Stimulated activated CD4-positive, alpha-beta T cell treated with anti-CD3 and anti-CD28 coated beads, Interleukin-4, amount 100 ng/mL, for 4 hours (primary cell): ENCODE results near the gene MYH9.
"Not testable (repeated sequence)": the region's sequence is repeated elsewhere in the genome, so short reads cannot be mapped to it uniquely, and the experiment has no call there.

Experiments used
- DNase-seq, 2 experiments: peaks; one replicate each; pipeline ENCODE4 v3.0.0-alpha.2; 2020

The MYH9 gene

DNA sequence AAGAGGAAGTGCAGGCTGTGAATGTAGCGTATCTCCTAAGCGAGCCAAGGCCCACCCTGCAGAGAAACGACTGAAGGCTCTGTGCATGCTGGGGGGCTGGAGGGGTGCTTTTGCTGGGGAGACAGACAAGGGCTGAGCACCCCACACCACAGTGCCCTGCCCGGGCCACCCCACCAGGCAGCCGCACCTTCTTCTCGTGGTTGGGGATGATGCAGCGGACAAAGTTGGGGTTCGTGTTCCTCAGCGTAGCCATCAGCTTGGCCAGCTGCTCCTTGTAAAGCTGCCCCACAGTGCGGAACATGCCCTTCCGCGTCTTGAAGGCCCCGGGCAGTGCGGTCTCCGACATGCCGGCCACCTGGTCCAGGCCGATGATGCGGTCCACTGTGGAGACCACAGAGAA lies 81.5 kb downstream of the MYH9 start:
- DNase-seq = no peak

DNA sequence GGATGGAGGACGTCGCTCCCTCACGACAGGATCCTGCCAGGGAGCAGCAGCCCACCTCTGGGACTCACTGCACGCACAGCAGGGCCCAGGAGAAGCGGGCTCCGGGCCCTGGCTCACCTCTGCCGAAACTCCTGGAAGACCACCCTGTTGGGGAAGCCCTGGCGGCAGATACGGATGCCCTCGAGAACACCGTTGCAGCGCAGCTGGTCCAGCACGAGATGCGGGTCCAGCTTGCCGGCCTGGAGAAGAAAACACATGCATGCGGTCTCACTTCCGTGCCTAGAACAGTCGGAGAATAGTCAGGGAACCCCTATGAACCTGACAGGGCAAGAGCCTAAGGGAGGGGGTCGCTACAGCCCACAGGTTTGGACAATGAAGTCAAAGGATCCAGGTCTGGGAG lies 82.0 kb downstream of the MYH9 start:
- DNase-seq = no peak

DNA sequence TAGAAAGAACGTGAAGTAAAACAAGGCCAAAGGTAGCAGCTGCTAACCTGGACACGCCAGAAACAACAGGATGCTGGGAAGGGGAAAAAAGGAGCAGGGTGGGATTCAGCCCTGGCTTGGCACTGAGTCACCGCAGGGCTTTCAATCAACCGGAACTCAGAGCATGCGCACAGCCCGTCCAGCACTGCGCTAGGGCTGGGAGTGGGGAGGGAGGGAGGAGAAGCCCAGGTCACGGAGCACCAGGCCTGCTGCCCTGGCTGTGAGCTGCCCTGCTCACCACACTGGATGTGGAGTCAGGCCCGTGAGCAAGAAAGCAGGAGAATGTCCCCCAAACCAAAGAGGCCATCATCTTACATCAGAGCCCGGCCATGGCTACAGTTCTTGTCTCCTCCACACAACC lies 83.3 kb downstream of the MYH9 start:
- DNase-seq = no peak

DNA sequence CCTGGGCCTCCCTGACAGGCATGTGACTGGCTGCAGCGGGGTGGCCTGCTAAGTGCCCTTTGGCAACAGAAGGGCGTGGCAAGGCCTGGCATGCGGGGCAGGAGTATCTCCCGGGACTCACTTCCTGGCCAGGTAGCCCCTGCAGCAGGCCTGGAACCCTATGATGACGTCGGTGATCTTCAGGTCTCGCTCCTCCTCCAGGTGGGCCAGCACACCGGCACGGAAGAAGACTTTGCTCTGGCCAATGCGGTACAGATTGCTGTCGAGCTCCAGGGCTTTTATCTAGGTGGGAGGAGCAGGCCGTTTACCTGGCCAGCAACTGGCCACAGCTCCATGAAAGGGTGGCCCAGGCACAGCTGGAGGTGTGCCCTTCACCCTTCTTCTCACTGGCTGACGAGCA lies 83.9 kb downstream of the MYH9 start:
- no peak for DNase-seq

DNA sequence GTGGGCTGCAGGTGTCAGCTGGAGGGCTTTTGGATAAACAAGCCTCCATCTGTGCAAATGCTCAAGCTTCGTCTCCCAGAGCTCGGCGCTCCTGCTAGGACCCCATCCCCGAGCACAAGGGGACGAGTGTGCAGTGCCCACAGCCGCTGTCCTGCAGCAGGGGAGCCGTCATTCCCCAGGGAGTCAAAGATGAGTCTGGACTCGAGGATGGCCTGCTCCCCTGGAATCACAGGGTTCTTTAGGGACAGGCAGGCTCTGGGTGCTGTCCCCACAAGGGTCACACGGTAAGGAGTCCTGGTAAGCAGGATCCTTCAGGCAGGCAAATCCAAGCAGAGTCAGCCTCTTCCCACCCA lies 84.7 kb downstream of the MYH9 start:
- DNase-seq = no peak

DNA sequence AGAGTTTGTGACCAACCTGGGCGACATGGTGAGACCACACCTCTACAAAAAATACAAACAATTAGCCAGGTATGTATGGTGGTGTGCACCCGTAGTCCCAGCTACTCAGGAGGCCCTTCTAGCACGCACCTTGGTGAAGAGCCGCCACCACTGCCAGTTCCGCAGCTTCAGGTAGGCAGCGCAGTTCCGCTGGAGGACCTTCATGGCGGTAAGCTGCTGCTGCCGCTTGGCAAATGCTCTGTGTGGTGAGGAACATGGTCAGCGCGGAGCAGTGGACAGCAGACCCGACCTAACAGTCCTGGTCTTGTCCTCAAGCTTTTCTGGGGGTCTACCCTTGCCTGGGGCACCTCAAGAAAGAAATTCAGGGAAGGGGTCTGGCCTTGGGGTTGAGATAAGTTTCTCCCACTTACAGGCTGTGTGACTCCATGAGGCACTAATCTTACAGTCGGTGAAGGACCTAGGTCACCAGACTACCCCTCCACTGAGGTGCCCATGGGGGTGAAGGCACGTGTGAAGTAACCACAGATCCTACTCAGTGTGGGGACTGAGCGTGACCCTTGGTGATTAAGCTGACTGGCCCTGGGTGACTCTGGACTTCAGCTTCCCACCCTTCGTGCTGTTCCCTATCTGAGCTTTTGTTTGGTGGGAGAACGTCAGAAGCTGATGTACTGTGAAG lies 85.2 kb downstream of the MYH9 start:
- DNase-seq = no peak

DNA sequence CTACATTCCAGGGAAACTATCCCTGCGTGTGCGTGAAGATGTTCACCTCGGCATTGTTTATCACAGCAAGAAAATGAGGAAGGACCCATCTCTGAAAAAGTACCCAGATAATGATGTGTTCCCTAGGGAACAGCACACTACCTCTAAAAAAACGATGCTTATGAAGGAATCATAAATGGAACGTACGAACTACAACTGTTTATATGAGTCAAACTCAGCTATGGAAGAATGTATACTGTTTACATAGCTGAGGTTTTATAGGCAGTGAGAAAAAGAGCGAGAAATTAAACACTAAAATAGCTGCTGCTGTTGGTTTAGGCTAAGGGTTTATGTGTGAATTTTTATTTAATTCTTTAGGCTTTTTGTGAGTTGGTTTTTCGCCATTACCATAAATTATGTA lies 85.9 kb downstream of the MYH9 start:
- no peak for DNase-seq

DNA sequence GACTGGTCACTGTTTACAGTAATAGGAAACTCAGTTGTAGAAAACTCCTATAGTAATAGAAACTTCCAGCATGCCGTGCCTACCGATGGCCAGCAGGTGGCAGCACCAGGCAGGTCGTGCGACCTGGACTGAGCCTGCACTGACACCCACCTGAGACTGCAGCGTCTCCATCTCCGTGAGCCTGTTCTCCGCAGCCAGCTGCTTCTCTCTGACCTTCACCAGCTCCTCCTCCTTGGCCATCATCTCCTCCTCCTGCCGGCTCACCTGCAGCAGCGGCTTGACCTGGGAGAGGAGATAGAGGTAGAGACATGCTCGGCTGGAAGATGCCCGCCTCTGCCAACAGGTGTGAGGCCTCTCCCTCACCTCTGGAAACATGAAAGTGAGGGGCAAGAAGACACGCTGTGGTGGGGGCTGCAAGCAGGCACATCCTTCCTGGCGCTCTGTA lies 86.4 kb downstream of the MYH9 start:
- peak; percentile 77 to 81 for DNase-seq

DNA sequence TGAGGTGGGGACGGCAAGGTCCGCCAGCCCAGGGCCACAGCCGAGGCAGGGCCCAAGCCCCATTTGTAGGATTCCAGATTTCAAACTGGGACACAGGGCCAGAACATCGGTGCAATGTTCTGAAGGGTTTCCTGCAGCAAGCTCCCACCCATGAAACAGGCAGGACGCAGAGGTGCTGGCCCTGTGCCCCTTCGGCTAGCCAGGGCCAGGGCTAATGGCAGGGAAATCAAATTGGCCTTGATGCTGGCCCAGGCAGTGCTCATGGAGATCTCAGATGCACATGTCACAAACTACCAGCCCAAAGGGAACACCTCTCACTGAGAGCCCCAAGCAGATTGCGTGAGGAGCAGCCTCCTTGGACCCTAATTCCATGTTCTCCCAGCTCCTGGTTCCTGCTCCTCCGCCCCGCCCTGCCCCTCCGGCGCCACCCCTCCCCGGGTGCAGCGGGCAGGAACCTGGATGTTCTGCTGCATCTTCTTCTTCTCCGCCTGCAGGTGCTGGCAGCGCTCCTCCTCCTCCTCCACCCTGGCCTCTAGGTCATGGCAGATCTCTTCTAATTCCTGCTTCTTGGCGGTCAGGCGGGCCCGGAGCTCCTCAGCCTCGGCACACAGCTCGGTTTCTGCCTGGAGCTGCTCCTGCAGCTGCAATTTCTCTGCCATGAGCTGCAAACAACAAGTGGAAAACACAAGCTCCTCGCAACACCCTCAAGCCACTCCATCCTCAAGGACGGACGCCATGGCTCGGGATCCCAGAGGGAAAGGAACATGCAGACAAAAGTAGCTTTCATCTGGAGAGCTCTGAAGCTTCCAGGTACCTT lies 87.2 kb downstream of the MYH9 start:
- DNase-seq = no peak

DNA sequence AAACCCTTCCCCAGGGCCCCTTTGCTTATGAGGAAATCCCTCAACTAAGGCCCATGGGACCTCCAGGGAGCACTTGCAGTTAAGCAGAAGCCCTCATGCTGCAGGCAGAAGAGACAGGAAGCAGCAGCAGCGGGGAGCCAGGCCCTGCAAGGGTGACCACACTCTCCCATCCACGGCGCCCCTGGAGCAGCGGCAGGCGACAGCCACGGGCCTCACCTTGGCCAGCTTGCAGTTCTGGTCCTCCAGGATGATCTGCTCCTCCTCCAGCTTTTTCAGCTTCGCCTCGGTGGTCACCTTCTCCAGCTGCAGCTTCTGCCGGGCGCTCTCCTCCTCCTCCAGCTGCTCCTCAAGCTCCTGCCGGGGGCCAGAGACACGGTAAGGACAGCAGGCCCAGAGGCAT lies 87.9 kb downstream of the MYH9 start:
- DNase-seq = no peak

DNA sequence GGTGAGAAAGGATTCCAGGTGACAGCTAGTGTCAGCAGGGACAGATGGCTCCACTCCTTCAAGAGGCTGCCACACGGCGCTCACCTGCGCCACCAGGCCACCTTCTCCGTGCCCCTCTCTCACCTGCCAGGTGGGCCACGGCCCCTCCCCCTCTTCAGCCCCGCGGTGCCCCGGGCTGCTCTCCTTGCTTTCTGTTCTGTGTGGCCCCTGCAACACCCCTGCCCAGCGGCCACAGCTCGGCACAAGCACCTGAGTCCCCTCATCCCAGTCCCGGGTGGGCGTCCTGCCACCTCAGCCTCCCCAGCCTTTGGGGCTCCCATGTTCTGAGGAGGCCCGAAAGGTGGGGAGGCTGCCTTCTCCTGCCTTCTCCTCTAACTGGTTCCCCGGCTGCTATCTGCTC lies 88.5 kb downstream of the MYH9 start:
- no peak for DNase-seq

DNA sequence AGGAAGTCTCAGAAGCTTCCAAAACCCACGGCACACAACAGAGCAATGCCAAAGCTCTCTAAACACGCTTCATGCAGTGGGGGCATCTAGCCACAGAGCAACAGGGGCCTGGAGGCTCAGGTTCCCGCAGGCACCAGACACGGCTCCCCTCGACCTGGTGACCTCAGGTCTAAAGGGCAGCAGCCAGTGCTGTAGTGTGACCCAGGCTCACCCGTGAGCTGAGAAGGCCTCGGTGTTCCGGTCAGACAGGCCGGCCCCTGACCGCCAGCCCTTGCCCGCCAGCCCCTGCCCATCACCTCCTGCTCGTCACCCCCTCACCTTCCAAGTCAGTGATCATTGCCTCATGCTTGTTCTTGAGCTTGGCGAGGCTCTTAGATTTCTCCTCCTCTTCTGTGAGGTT lies 89.2 kb downstream of the MYH9 start:
- DNase-seq = no peak

DNA sequence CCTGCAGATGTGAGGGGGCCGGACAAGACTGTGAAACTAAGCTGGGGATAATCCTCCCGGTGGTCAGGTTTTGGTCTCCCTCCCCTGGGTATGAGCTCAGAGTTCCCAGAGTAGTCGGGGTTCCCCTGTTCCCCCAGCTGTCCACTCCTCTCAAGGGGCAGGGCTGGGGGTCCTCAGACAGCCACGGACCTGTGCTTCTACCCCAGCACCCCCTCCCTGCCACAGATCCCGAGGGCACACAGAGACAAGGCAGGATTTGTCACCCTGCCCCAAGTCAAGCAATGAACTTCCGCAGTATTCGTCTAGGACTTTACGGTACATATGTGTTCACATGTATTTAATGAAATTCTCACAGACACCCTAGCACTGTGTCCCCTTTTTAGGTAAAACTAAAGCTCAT lies 89.6 kb downstream of the MYH9 start:
- no peak for DNase-seq

DNA sequence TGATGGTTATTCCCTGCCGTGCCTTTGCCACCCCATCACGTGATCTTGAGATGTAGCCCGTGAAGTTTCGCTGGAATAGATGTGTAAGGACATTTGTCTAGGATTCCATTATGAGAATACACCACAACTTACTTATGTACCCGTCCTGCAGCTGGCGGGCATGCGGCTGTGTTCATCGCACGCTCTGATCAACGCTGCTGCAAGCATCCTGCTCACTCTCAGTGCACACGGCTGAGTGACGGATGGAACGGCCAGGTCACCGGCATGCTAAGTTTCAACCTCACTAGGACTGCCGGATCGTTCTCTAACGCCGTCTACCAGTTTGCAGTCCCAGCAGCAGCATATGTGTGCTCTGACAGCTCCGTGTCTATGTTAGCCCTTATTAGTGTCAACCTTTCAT lies 90.2 kb downstream of the MYH9 start:
- no peak for DNase-seq

DNA sequence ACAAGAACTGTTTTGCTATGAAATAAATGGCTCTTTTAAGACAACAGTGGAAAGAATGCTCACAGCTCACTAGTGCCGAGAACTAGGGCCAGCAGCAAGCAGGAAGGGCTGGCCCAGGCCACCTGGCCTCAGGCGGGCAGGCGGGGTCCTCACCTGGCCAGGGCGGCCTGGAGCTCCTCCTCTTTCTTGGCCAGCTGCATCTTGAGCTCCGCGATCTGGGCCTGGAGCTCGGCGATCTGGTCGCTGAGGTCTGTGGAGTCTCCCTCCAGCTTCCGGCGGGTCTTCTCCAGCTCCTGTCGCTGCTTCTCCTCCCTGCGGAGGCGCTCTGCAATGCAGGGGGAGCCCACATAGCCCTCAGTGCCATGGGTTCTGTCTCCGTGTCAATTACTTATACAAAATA lies 91.1 kb downstream of the MYH9 start:
- no peak for DNase-seq

DNA sequence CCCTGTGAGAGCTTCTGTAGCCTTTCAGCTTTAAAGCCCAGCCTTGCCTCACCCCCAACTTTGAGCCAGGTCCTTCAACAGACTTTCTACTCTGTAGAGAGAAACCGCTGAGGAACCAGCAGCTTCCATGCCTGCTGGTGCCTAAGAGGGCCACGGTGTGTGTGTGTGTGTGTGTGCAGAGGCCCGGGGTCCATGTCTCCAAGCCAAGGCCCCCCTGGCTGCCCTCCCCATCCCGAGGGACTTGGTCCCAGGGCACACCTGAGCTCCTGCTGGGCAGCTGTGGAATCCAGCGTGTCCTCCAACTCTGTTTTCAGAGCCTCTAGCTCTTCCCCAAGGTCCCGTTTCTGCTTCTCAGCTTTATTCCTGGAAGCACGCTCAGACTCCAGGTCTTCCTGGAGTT lies 92.5 kb downstream of the MYH9 start:
- DNase-seq = no peak

DNA sequence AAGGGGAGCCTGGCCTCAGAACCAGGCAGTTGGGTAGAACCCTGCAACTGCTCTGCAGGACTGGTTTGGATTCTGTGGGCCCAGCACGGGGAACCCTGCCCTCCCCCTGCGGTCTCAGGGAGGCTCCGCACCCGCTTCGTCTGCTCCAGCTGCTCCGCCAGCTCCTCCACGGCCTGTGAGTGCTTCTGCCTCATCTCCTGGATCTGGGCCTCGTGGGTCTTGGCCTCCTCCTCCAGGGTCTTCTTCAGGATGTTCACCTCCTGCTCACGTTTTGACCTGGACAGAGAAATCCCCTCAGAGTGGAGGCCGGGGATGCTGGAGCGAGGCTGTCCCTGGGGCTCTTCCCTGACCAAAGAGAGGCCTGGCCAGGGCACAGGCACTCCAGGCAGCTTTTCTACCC lies 93.0 kb downstream of the MYH9 start:
- no peak for DNase-seq

DNA sequence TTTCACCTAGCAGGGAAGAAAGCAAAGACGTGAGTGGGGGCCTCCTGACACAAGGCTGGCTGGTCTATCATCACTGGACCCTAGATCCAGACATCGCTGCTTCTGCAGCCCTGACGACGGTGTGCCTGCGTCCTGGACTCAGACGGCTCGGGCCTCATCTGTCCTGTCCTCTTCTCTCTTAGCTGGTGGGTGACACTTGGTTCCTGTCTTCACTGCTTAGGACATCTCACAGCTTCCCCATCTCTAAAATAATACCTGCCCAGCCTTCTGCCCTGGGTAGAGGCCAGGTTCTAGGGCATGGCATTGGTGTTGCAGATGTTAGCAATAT lies 93.5 kb downstream of the MYH9 start:
- DNase-seq = no peak

DNA sequence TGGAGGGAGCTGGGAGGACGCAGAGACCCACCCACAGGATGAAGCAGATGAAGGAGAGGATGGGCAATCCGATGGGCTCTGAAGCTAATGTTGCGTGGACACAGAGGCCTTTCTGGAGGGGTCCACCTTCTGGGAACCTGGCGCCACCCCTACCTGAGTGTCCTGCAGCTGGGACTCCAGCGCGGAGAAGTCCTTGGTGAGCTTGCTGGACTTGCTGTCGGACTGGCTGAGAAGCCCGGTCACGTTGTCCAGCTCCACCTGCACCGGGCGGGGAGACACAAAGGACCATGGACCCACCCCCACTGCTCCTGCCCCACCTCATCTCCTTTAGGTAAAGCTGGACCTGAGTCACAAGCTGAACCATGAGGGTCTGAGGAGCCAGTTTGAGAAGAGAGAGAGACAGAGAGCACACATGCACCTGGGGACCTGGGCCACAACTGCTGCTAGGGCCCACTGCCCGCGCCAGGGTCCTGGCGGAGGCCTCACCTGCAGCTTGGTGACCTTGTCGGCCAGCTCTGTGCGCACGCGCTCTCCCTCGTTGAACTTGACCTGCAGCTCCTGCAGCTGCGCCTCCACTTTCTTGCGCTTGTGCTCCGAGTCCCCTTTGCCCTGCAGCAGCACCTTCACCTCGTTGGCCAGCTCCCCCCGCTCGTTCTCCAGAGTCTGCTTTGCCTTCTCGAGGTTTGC lies 94.0 kb downstream of the MYH9 start:
- no peak for DNase-seq

DNA sequence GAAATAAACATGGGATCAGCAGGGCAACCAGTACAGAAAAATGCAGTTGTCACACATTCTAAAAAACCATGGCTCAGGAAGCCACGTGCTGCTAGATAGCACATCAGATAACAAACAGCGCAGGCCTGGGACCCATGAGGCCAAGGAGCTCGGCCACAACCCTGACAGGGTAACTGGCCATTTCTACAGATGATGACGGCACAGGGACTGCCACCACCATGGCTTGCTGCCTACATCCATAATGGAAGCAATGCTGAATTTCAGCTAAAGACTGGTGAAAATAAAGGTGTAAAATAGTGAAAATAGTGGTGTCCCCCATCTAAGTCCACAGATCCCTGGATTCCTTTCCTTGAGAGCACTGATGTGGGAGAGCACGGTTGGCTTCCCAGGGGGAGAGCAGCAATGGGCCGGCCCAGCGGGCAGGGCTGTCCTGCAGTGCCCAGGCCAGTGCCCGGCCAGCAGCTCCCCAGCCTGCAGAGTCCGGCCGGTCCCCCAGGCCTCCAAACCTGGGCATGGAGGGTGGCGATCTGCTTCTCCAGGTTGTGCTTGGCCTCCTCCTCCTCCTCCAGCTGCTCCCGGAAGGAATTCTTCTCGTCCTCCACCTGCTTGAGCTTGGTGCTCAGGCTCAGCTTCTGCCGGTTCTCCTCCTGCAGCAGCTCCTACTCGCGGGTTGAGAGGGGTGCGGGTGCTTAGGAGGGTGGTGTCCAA lies 94.8 kb downstream of the MYH9 start:
- no peak for DNase-seq

DNA sequence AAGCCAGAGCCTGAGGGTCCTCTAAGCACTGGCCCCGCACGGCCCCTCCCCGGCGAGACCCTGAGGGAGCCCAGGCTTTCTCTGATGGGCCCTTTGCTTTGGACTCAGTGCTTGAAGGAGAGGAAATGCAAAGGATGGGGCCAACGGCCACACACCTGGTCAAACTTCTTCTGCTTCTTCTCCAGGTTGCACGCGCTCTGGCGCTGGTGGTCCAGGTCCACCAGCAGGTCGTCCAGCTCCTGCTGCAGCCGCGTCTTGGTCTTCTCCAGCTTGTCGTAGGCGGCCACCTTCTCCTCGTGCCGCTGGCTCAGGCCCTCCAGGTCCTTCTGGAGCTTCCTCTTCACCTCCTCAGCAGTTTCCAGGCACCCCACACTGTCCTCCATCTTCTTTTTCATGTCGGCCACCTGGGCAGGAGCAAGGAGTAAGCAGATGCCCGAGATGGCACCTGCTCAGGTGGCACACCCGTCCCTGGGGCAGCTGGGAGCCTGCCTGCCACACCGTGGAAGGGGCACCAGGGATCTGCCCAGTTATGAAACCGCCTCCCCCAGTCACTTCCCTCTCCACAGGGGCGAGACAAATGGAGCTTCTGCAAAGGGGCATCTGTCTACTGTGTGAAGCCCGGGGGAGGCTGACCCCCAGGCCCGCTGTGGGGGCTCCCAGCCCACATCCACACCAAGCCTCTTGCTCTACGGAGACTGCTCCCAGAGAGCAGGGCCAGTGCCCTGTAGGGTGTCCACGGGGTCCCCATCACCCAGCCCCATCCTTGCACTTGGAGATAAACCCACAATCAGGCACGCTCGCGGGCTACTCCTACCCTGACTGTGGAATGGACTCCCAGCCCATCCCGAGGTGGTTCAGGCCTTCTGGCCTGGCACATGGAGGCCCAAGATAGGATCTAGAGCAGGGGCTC lies 95.7 kb downstream of the MYH9 start:
- DNase-seq = no peak

DNA sequence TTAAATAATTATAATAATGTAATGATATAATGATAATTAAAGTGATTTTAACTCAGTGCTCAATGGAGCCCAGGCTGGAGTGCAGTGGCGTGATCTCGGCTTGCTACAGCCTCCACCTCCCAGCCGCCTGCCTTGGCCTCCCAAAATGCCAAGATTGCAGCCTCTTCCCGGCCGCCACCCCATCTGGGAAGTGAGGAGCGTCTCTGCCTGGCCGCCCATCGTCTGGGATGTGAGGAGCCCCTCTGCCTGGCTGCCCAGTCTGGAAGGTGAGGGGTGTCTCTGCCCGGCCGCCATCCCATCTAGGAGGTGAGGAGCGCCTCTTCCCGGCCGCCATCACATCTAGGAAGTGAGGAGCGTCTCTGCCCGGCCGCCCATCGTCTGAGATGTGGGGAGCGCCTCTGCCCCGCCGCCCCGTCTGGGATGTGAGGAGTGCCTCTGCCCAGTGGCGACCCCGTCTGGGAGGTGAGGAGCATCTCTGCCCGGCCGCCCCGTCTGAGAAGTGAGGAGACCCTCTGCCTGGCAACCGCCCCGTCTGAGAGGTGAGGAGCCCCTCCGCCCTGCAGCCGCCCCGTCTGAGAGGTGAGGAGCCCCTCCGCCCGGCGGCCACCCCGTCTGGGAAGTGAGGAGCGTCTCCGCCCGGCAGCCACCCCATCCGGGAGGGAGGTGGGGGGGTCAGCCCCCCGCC lies 97.2 kb downstream of the MYH9 start:
- DNase-seq = not testable (repeated sequence)
